Measurements from ENCODE around the gene CHST1.
A peak's percentile ranks its signal among the peaks of the same experiment; 100 is the strongest.

Gene CHST1

GRCh38 chr11:45667929-45668680 lies 2.7 kb upstream of the CHST1 start:
- Mint-ChIP-seq H3K9me3 (no peaks in the 10 kb centered on the region), H3K27me3 (ENCODE audit: low read depth) (peaks cover 41% of the 10 kb centered on the region), H3K27ac (no peak overlapping the region), H3K4me3 (no peak overlapping the region), H3K4me1 (ENCODE audit: low read depth) (no peaks in the 10 kb centered on the region), H3K36me3 (ENCODE audit: low read depth) (no peaks in the 10 kb centered on the region)
- DNase-seq (ENCODE audit: low spot score): no peak

- no peak for DNase-seq (ENCODE audit: low spot score)
- H3K36me3 Mint-ChIP-seq (ENCODE audit: low read depth): no peaks in the 10 kb centered on the region
- no peaks in the 10 kb centered on the region for H3K9me3 Mint-ChIP-seq
- no peak overlapping the region for H3K4me3 Mint-ChIP-seq
- H3K27me3 Mint-ChIP-seq (ENCODE audit: low read depth): peaks cover 52% of the 10 kb centered on the region
- no peak overlapping the region for H3K27ac Mint-ChIP-seq
- H3K4me1 Mint-ChIP-seq (ENCODE audit: low read depth): peaks cover 2% of the 10 kb centered on the region
Observed at GRCh38 chr11:45666648-45667642, 1.5 kb upstream of the CHST1 start.

GRCh38 chr11:45665933-45666647 lies 668 bp upstream of the CHST1 start:
- H3K4me1 Mint-ChIP-seq (ENCODE audit: low read depth): peaks cover 2% of the 10 kb centered on the region
- peaks cover 58% of the 10 kb centered on the region for H3K27me3 Mint-ChIP-seq (ENCODE audit: low read depth)
- no peaks in the 10 kb centered on the region for H3K36me3 Mint-ChIP-seq (ENCODE audit: low read depth)
- no peak for DNase-seq (ENCODE audit: low spot score)
- peak overlapping the region; percentile 67 for H3K4me3 Mint-ChIP-seq
- H3K27ac Mint-ChIP-seq: no peak overlapping the region
- H3K9me3 Mint-ChIP-seq: no peaks in the 10 kb centered on the region

- no peaks in the 10 kb centered on the region for H3K36me3 Mint-ChIP-seq (ENCODE audit: low read depth)
- peaks cover 2% of the 10 kb centered on the region for H3K4me1 Mint-ChIP-seq (ENCODE audit: low read depth)
- no peak for DNase-seq (ENCODE audit: low spot score)
- no peaks in the 10 kb centered on the region for H3K9me3 Mint-ChIP-seq
- H3K4me3 Mint-ChIP-seq: no peak overlapping the region
- peaks cover 67% of the 10 kb centered on the region for H3K27me3 Mint-ChIP-seq (ENCODE audit: low read depth)
- H3K27ac Mint-ChIP-seq: no peak overlapping the region
Observed at GRCh38 chr11:45664376-45665205, 831 bp downstream of the CHST1 start.

GRCh38 chr11:45663486-45664375 lies 1.7 kb downstream of the CHST1 start:
- no peak for DNase-seq (ENCODE audit: low spot score)
- Mint-ChIP-seq H3K4me3 (peak overlapping the region; percentile 40), H3K36me3 (ENCODE audit: low read depth) (no peaks in the 10 kb centered on the region), H3K9me3 (no peaks in the 10 kb centered on the region), H3K4me1 (ENCODE audit: low read depth) (peaks cover 2% of the 10 kb centered on the region), H3K27me3 (ENCODE audit: low read depth) (peaks cover 62% of the 10 kb centered on the region), H3K27ac (no peak overlapping the region)

GRCh38 chr11:45662665-45663485 lies 2.5 kb downstream of the CHST1 start:
- Mint-ChIP-seq H3K9me3 (no peaks in the 10 kb centered on the region), H3K36me3 (ENCODE audit: low read depth) (no peaks in the 10 kb centered on the region), H3K4me3 (peak overlapping the region; percentile 40), H3K27me3 (ENCODE audit: low read depth) (peaks cover 57% of the 10 kb centered on the region), H3K27ac (no peak overlapping the region), H3K4me1 (ENCODE audit: low read depth) (peaks cover 2% of the 10 kb centered on the region)
- no peak for DNase-seq (ENCODE audit: low spot score)

- no peak overlapping the region for H3K4me3 Mint-ChIP-seq
- DNase-seq (ENCODE audit: low spot score): no peak
- no peak overlapping the region for H3K27ac Mint-ChIP-seq
- no peaks in the 10 kb centered on the region for H3K9me3 Mint-ChIP-seq
- peaks cover 2% of the 10 kb centered on the region for H3K4me1 Mint-ChIP-seq (ENCODE audit: low read depth)
- H3K27me3 Mint-ChIP-seq (ENCODE audit: low read depth): peaks cover 51% of the 10 kb centered on the region
- H3K36me3 Mint-ChIP-seq (ENCODE audit: low read depth): no peaks in the 10 kb centered on the region
Observed at GRCh38 chr11:45662096-45662664, 3.2 kb downstream of the CHST1 start.

- Mint-ChIP-seq H3K27ac (no peak overlapping the region), H3K36me3 (ENCODE audit: low read depth) (no peaks in the 10 kb centered on the region), H3K4me3 (no peak overlapping the region), H3K9me3 (no peaks in the 10 kb centered on the region), H3K4me1 (ENCODE audit: low read depth) (peaks cover 2% of the 10 kb centered on the region), H3K27me3 (ENCODE audit: low read depth) (peaks cover 48% of the 10 kb centered on the region)
- no peak for DNase-seq (ENCODE audit: low spot score)
Observed at GRCh38 chr11:45661439-45662055, 3.9 kb downstream of the CHST1 start.

GRCh38 chr11:45660729-45661438 lies 4.5 kb downstream of the CHST1 start:
- Mint-ChIP-seq H3K4me1 (ENCODE audit: low read depth) (peaks cover 2% of the 10 kb centered on the region), H3K9me3 (no peaks in the 10 kb centered on the region), H3K4me3 (no peak overlapping the region), H3K27me3 (ENCODE audit: low read depth) (peaks cover 42% of the 10 kb centered on the region), H3K27ac (no peak overlapping the region), H3K36me3 (ENCODE audit: low read depth) (no peaks in the 10 kb centered on the region)
- no peak for DNase-seq (ENCODE audit: low spot score)

GRCh38 chr11:45659818-45660160 lies 5.6 kb downstream of the CHST1 start:
- no peak for DNase-seq (ENCODE audit: low spot score)
- no peaks in the 10 kb centered on the region for H3K9me3 Mint-ChIP-seq
- peaks cover 40% of the 10 kb centered on the region for H3K27me3 Mint-ChIP-seq (ENCODE audit: low read depth)
- no peak overlapping the region for H3K27ac Mint-ChIP-seq
- H3K4me3 Mint-ChIP-seq: no peak overlapping the region
- peaks cover 9% of the 10 kb centered on the region for H3K4me1 Mint-ChIP-seq (ENCODE audit: low read depth)
- H3K36me3 Mint-ChIP-seq (ENCODE audit: low read depth): no peaks in the 10 kb centered on the region
